Measurements from ENCODE around the gene DPYD.

Gene DPYD

DNA sequence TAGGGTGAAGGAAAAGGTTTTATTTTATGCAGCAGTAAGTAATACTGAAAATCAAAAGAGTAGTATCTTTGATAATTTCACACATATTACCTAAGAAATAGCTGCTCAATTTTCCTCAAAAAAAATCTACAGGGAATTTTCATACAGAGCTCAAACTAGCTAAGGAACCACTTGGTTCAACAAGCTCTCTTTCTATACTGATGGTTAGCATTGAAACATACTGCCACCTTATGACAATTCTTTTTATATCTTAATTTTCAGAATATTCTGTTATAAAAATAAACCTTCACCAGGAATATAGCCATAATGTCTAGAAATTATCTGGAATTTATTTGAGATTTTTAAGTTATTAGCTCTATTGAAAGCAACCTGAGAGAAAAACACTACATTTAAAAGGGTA is 142.1 kb downstream of the DPYD start:
- in situ Hi-C loops (cut with MboI; ENCODE audit: low sequenced_read_pairs, unreplicated experiment) = no loop called here
- DNase-seq (ENCODE audit: low spot score) = no peak
- no peak for TF ChIP-seq CTCF (IDR thresholded peaks at IDR 0.05; ENCODE audit: borderline replicate concordance, control extremely low read depth, extremely low read depth, insufficient read depth, missing control alignments)

- DNase-seq (ENCODE audit: low spot score) = no peak
- in situ Hi-C loops (cut with MboI; ENCODE audit: low sequenced_read_pairs, unreplicated experiment) = no loop called here
- no peak for TF ChIP-seq CTCF (IDR thresholded peaks at IDR 0.05; ENCODE audit: borderline replicate concordance, control extremely low read depth, extremely low read depth, insufficient read depth, missing control alignments)
These were observed 150.5 kb downstream of the DPYD start for GRCh38 chr1:97770376-97770775.

- in situ Hi-C loops (cut with MboI; ENCODE audit: low sequenced_read_pairs, unreplicated experiment) = no loop called here
These were observed 153.5 kb downstream of the DPYD start for GRCh38 chr1:97767381-97767780.

GRCh38 chr1:97764991-97765390 is 155.8 kb downstream of the DPYD start:
- in situ Hi-C loops (cut with MboI; ENCODE audit: low sequenced_read_pairs, unreplicated experiment) = no loop called here
- no peak for TF ChIP-seq CTCF (IDR thresholded peaks at IDR 0.05; ENCODE audit: borderline replicate concordance, control extremely low read depth, extremely low read depth, insufficient read depth, missing control alignments)
- no peak for DNase-seq (ENCODE audit: low spot score)

More at GRCh38 chr1:97767381-97767780, 153.5 kb downstream of the DPYD start:
- no peak for DNase-seq (ENCODE audit: low spot score)
- TF ChIP-seq CTCF (IDR thresholded peaks at IDR 0.05; ENCODE audit: borderline replicate concordance, control extremely low read depth, extremely low read depth, insufficient read depth, missing control alignments) = no peak

- DNase-seq (ENCODE audit: low spot score) = no peak
- in situ Hi-C loops (cut with MboI; ENCODE audit: low sequenced_read_pairs, unreplicated experiment) = no loop called here
- TF ChIP-seq CTCF (IDR thresholded peaks at IDR 0.05; ENCODE audit: borderline replicate concordance, control extremely low read depth, extremely low read depth, insufficient read depth, missing control alignments) = no peak
These were observed 159.2 kb downstream of the DPYD start for GRCh38 chr1:97761637-97762036.

DNA sequence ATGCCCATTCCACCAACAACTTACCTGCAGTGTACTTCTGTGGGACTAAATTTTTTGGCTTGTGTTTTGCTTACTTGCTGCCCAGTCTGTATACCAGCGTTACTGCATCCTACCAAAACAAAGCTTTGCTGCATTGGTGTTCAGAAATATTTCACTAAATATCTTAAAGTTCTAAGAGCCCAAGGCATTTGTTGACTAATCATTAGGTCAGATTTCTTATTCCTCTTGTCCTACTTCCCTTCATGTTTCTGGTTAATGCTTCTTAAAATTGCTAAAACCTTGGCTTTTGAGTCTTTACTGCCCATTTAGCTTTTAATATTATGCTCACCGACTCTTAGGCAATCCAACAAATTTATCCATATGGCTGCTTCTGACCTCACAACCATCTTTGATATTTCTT is 161.8 kb downstream of the DPYD start:
- no peak for DNase-seq (ENCODE audit: low spot score)
- no peak for TF ChIP-seq CTCF (IDR thresholded peaks at IDR 0.05; ENCODE audit: borderline replicate concordance, control extremely low read depth, extremely low read depth, insufficient read depth, missing control alignments)
- in situ Hi-C loops (cut with MboI; ENCODE audit: low sequenced_read_pairs, unreplicated experiment) = no loop called here

GRCh38 chr1:97758541-97759057 is 162.2 kb downstream of the DPYD start:
- TF ChIP-seq CTCF (IDR thresholded peaks at IDR 0.05; ENCODE audit: borderline replicate concordance, control extremely low read depth, extremely low read depth, insufficient read depth, missing control alignments) = no peak
- no peak for DNase-seq (ENCODE audit: low spot score)
- in situ Hi-C loops (cut with MboI; ENCODE audit: low sequenced_read_pairs, unreplicated experiment) = no loop called here
